SU-DHL-6 (cell line): ENCODE measurements around the gene MESP2.

Source experiments
- CTCF ChIP-seq: fragments of 200-600 bp; sonication (generic); IDR thresholded peaks from one replicate; pipeline ENCODE4 v1.5.1; 2017; ENCODE audit warnings: antibody characterized with exemption, mild to moderate bottlenecking, low read length, moderate library complexity; ENCODE audit not compliant: insufficient read depth, poor library complexity, severe bottlenecking
- EZH2phosphoT487 ChIP-seq: fragments of 200-600 bp; sonication (generic), shearing (Covaris generic); conservative IDR thresholded peaks from 2 replicates; pipeline ENCODE4 v1.6.1; 2018; ENCODE audit warnings: mild to moderate bottlenecking, antibody characterized with exemption, low read length, moderate library complexity, mixed read lengths

GRCh38 chr15:89743594-89743993 is 32.5 kb upstream of the MESP2 start:
- no peak for TF ChIP-seq EZH2phosphoT487
- no peak for TF ChIP-seq CTCF
